Body of pancreas (tissue), 4 donors: ENCODE results near the gene OTOG.

Experiments used
- CTCF ChIP-seq, 7 experiments: fragments of 450-650 bp in 4 of 7; fragments of 200-600 bp in 3 of 7; sonication (generic) in 3 of 7; IDR thresholded peaks; one replicate each; pipeline ENCODE4 v1.5.1; 2016 to 2019; ENCODE audit warnings: antibody characterized with exemption in 7 of 7
- POLR2A ChIP-seq, 3 donors: fragments of 450-650 bp; IDR thresholded peaks; one replicate each; pipeline ENCODE4 v1.6.1; 2016; ENCODE audit warnings: antibody characterized with exemption in 3 of 3, mild to moderate bottlenecking in 2 of 3

- no peak for TF ChIP-seq CTCF (IDR thresholded peaks at IDR 0.05)
- no peak for TF ChIP-seq POLR2A (IDR thresholded peaks at IDR 0.05)
Observed at GRCh38 chr11:17596310-17596669, 49.2 kb downstream of the OTOG start.
